C4-2B (cell line): ENCODE data around the gene TIMELESS.

ENCODE experiments used
- ZFX ChIP-seq: fragments of 450-650 bp; IDR thresholded peaks from 2 replicates; pipeline ENCODE4 v1.6.1; 2017
- TF ChIP-seq, protein P1 (sequence below): fragments of 450-650 bp; conservative IDR thresholded peaks from 2 replicates; pipeline ENCODE4 v1.5.1; 2017; ENCODE audit warnings: mild to moderate bottlenecking

DNA sequence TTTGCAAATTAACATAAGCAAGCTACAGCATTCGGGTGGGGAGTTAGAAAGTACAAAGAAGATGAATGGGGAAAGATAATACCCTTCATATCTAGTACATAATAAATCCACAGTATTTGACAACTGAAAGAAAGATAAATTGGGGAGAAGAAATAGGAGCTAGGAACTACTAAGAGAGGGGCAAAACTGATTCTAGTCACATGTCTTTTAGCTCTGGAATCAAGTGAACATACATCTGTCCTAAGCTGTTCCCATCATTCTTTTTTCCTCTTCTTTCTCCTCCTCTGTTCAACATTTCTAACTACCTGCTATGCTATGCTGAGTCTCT, 71.3 kb downstream of the TIMELESS start:
- TF ChIP-seq, protein P1, sequence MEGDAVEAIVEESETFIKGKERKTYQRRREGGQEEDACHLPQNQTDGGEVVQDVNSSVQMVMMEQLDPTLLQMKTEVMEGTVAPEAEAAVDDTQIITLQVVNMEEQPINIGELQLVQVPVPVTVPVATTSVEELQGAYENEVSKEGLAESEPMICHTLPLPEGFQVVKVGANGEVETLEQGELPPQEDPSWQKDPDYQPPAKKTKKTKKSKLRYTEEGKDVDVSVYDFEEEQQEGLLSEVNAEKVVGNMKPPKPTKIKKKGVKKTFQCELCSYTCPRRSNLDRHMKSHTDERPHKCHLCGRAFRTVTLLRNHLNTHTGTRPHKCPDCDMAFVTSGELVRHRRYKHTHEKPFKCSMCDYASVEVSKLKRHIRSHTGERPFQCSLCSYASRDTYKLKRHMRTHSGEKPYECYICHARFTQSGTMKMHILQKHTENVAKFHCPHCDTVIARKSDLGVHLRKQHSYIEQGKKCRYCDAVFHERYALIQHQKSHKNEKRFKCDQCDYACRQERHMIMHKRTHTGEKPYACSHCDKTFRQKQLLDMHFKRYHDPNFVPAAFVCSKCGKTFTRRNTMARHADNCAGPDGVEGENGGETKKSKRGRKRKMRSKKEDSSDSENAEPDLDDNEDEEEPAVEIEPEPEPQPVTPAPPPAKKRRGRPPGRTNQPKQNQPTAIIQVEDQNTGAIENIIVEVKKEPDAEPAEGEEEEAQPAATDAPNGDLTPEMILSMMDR, result no peak
- no peak for TF ChIP-seq ZFX
